Neural progenitor cell (in vitro differentiated cells): ENCODE data around the gene PCGF1. TPM values are rescaled to one million over a fixed set of nuclear protein-coding genes. Genes with fewer than 3 reads are reported as not detected.

ENCODE experiments used
- DNase-seq: peaks from one replicate; pipeline ENCODE4 v3.0.0-alpha.2; 2016; ENCODE audit warnings: low spot score
- H2AFZ ChIP-seq: fragments of 200-600 bp; sonication (generic); replicated peaks from 2 replicates; pipeline ENCODE4 v1.6.1; 2016; ENCODE audit warnings: antibody characterized with exemption
- H3F3A ChIP-seq: fragments of 200-600 bp; sonication (generic); 2 replicates; pipeline ENCODE4 v1.6.1; 2016; ENCODE audit warnings: antibody characterized with exemption, low read depth
- H3K27ac ChIP-seq: fragments of 200-600 bp; sonication (generic); 2 replicates; pipeline ENCODE4 v1.5.1; 2016; ENCODE audit warnings: mild to moderate bottlenecking
- H3K27me3 ChIP-seq: fragments of 200-600 bp; sonication (generic); 2 replicates; pipeline ENCODE4 v1.6.1; 2016; ENCODE audit warnings: mild to moderate bottlenecking, moderate library complexity
- H3K36me3 ChIP-seq: fragments of 200-600 bp; sonication (generic); 2 replicates; pipeline ENCODE4 v1.5.1; 2016
- H3K4me1 ChIP-seq: fragments of 200-600 bp; sonication (generic); 2 replicates; pipeline ENCODE4 v1.6.1; 2016; ENCODE audit warnings: mixed run types
- H3K4me2 ChIP-seq: fragments of 200-600 bp; sonication (generic); 2 replicates; pipeline ENCODE4 v1.6.1; 2016
- H3K4me3 ChIP-seq: fragments of 200-600 bp; sonication (generic); 2 replicates; pipeline ENCODE4 v1.5.1; 2016
- H3K79me2 ChIP-seq: fragments of 200-600 bp; sonication (generic); 2 replicates; pipeline ENCODE4 v1.6.1; 2016; ENCODE audit warnings: low read depth
- H3K9ac ChIP-seq: fragments of 200-600 bp; sonication (generic); 2 replicates; pipeline ENCODE4 v1.6.1; 2016
- H3K9me3 ChIP-seq: fragments of 200-600 bp; sonication (generic); 2 replicates; pipeline ENCODE4 v1.5.1; 2016; ENCODE audit warnings: low read depth
- H4K20me1 ChIP-seq: fragments of 200-600 bp; sonication (generic); 2 replicates; pipeline ENCODE4 v1.6.1; 2016; ENCODE audit warnings: low read depth
- H3K27ac Mint-ChIP-seq: 3 replicates; pipeline ENCODE4 v1.8.0; 2021; ENCODE audit warnings: mixed read lengths
- H3K27me3 Mint-ChIP-seq: 2 replicates; pipeline ENCODE4 v1.8.0; 2022; ENCODE audit warnings: low read depth, mild to moderate bottlenecking, inconsistent platforms, moderate library complexity, mixed read lengths; ENCODE audit not compliant: insufficient read depth
- H3K36me3 Mint-ChIP-seq: 3 replicates; pipeline ENCODE4 v1.8.0; 2021; ENCODE audit warnings: mixed read lengths
- H3K4me1 Mint-ChIP-seq: 3 replicates; pipeline ENCODE4 v1.8.0; 2021; ENCODE audit warnings: mixed read lengths
- H3K4me3 Mint-ChIP-seq: 3 replicates; pipeline ENCODE4 v1.8.0; 2021; ENCODE audit warnings: mild to moderate bottlenecking, moderate library complexity, mixed read lengths
- H3K9me3 Mint-ChIP-seq: 3 replicates; pipeline ENCODE4 v1.8.0; 2020; ENCODE audit warnings: mixed read lengths
- EZH2 ChIP-seq: fragments of 200-600 bp; sonication (generic); IDR thresholded peaks from 2 replicates; pipeline ENCODE4 v1.6.1; 2017; ENCODE audit warnings: antibody characterized with exemption, mild to moderate bottlenecking, moderate library complexity
- EZH2phosphoT487 ChIP-seq: fragments of 200-600 bp; sonication (generic); IDR thresholded peaks from 2 replicates; pipeline ENCODE4 v1.6.1; 2017; ENCODE audit warnings: antibody characterized with exemption
- total RNA-seq: library from RNA; depleted of rRNA; stranded (reverse); fragments of >200 nt; gene quantifications from 2 replicates; pipeline ENCODE4 v1.2.3, GENCODE V29; 2015; ENCODE audit warnings: low replicate concordance
- TF ChIP-seq, protein P1 (sequence below): fragments of 200-600 bp; sonication (generic); IDR thresholded peaks from 2 replicates; pipeline ENCODE4 v1.5.1; 2017; ENCODE audit warnings: antibody characterized with exemption, mild to moderate bottlenecking

PCGF1 gene
- total RNA-seq, 1 donor from 2014 or later: 10.9 TPM

DNA sequence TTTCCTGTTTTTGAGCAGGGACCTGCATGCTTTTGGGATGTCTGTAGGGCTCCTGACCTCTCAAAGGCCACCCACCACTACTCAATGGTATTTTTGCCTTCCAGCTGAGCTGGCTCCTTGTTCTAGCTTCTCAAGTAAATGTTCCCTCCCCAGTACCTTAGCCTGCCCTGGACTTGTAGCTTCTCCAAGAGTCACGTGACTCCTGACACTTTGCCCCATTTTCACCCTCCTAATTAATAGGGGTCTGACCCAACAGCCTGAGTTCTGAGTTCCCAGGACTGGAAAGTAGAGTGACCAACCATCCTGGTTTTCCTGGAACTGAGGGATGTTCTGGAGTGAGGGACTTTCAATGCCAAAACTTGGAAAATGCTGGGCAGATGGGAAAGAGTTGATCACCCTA is 12.1 kb downstream of the PCGF1 start:
- Histone ChIP-seq H3K4me3 (no peak overlapping the region), H3K9ac (no peak overlapping the region), H3K4me1 (peaks cover 19% of the 10 kb centered on the region), H3K27me3 (peaks cover 64% of the 10 kb centered on the region), H2AFZ (no peak overlapping the region), H3F3A (peaks cover 31% of the 10 kb centered on the region), H3K36me3 (no peaks in the 10 kb centered on the region), H3K79me2 (no peaks in the 10 kb centered on the region), H3K4me2 (no peak overlapping the region), H3K9me3 (no peaks in the 10 kb centered on the region), H4K20me1 (peaks cover 22% of the 10 kb centered on the region), H3K27ac (no peak overlapping the region)
- TF ChIP-seq, protein P1, sequence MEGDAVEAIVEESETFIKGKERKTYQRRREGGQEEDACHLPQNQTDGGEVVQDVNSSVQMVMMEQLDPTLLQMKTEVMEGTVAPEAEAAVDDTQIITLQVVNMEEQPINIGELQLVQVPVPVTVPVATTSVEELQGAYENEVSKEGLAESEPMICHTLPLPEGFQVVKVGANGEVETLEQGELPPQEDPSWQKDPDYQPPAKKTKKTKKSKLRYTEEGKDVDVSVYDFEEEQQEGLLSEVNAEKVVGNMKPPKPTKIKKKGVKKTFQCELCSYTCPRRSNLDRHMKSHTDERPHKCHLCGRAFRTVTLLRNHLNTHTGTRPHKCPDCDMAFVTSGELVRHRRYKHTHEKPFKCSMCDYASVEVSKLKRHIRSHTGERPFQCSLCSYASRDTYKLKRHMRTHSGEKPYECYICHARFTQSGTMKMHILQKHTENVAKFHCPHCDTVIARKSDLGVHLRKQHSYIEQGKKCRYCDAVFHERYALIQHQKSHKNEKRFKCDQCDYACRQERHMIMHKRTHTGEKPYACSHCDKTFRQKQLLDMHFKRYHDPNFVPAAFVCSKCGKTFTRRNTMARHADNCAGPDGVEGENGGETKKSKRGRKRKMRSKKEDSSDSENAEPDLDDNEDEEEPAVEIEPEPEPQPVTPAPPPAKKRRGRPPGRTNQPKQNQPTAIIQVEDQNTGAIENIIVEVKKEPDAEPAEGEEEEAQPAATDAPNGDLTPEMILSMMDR: no peak
- TF ChIP-seq EZH2 (no peak), EZH2phosphoT487 (no peak)
- Mint-ChIP-seq H3K4me1 (peaks cover 18% of the 10 kb centered on the region), H3K9me3 (no peaks in the 10 kb centered on the region), H3K27ac (no peak overlapping the region), H3K4me3 (no peak overlapping the region), H3K36me3 (peaks cover 16% of the 10 kb centered on the region), H3K27me3 (peaks cover 45% of the 10 kb centered on the region)
- no peak for DNase-seq

DNA sequence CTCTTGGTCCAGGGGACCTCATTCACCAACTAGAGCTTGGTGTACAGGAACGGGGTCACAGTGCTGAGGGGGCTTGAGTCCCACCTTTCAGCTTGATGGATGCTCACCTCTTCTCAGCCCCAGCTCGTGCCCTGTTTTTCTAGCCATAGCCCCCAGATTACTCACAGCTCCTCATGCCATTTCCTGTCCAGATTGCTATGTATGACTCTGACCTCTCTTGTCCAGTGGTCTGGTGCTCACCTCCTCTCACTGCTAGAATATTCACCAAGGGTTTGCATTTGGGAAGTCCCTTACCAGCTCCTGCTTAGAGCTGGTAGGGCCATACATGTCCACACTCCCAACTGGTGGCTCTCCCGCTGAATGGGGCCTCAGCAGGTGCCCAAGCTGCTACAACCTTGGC is 13.9 kb downstream of the PCGF1 start:
- DNase-seq: no peak
- H3K9me3 ChIP-seq: no peaks in the 10 kb centered on the region
- H3F3A ChIP-seq: peaks cover 14% of the 10 kb centered on the region
- TF ChIP-seq EZH2 (no peak), EZH2phosphoT487 (no peak)
- TF ChIP-seq, protein P1: no peak
- peaks cover 45% of the 10 kb centered on the region for H3K27me3 ChIP-seq
- Mint-ChIP-seq H3K36me3 (peaks cover 21% of the 10 kb centered on the region), H3K4me1 (peaks cover 8% of the 10 kb centered on the region), H3K4me3 (no peak overlapping the region), H3K27me3 (peaks cover 27% of the 10 kb centered on the region), H3K9me3 (no peaks in the 10 kb centered on the region), H3K27ac (no peak overlapping the region)
- peaks cover 7% of the 10 kb centered on the region for H3K4me1 ChIP-seq
- H4K20me1 ChIP-seq: peaks cover 7% of the 10 kb centered on the region
- no peak overlapping the region for H3K27ac ChIP-seq
- no peak overlapping the region for H3K9ac ChIP-seq
- no peaks in the 10 kb centered on the region for H3K79me2 ChIP-seq
- no peak overlapping the region for H3K4me3 ChIP-seq
- no peak overlapping the region for H3K4me2 ChIP-seq
- no peaks in the 10 kb centered on the region for H3K36me3 ChIP-seq
- H2AFZ ChIP-seq: no peak overlapping the region

DNA sequence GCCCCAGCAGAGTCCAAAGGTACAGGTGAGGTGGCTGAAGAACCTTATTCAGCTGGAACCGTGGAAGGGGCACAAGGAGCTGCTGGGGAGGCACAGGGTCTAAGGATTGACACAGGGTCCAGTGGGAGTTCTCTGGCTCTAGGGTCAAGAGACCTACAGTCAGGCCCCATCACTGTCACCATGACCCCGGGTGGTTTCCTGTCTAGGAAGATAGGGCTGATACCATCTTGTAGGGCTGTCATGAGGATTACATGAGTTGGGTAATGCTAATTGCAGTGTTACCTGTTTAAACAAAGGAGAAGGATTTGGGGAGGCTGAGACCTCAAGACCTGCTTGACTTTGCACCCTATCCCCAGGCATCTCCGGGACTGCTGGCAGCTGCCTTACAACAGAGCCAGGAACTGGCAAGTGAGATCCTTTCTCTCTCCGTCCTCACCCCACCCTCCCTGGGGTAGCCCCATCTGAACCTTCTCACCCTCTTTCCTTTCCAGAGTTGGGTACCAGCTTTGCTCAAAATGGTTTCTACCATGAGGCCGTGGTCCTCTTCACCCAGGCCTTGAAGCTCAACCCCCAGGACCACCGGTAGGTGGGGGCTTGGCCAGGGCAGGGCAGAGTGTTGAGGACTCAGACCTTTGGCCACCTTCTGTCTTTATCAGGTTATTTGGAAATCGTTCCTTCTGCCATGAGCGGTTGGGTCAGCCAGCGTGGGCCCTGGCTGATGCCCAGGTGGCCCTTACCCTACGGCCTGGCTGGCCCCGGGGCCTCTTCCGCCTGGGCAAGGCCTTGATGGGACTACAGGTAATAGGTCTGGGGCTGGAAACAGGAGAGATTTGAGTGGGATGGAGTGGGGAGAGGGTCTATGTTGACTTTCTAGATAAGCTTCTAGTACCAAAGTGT is 15.6 kb downstream of the PCGF1 start:
- H3K27ac Mint-ChIP-seq: no peak overlapping the region
- no peaks in the 10 kb centered on the region for H3K4me1 Mint-ChIP-seq
- H3K9me3 Mint-ChIP-seq: no peaks in the 10 kb centered on the region
- Histone ChIP-seq H2AFZ (no peak overlapping the region), H3K4me2 (no peak overlapping the region), H3K4me3 (no peak overlapping the region), H3K9me3 (no peaks in the 10 kb centered on the region), H3F3A (no peaks in the 10 kb centered on the region), H3K9ac (no peak overlapping the region), H3K79me2 (no peaks in the 10 kb centered on the region), H3K36me3 (no peaks in the 10 kb centered on the region), H4K20me1 (peaks cover 4% of the 10 kb centered on the region), H3K27me3 (peaks cover 29% of the 10 kb centered on the region), H3K4me1 (no peaks in the 10 kb centered on the region), H3K27ac (no peak overlapping the region)
- H3K27me3 Mint-ChIP-seq: peaks cover 13% of the 10 kb centered on the region
- no peak for TF ChIP-seq EZH2phosphoT487
- DNase-seq: no peak
- no peak overlapping the region for H3K4me3 Mint-ChIP-seq
- peaks cover 22% of the 10 kb centered on the region for H3K36me3 Mint-ChIP-seq

DNA sequence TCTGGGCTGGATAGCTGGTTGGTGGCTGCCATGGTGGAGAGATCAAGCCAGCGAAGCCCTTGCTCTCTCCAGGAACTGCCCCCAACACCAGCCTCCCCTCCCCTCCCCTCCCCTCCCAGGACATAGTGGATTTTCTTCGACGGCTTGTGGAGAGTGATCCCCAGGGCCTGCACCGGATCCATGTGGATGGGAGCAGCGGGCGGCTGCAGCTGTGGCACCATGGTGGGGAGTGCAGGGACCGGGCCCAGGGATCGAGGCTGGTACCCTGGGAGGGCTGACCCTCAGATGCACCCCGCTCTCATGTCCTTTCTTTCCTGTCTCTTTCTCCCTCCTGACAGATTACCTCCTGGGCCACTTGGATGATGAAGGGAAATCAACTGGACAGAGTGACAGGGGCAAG is 17.6 kb downstream of the PCGF1 start:
- Mint-ChIP-seq H3K4me1 (no peaks in the 10 kb centered on the region), H3K4me3 (no peak overlapping the region), H3K36me3 (peaks cover 28% of the 10 kb centered on the region), H3K27me3 (no peaks in the 10 kb centered on the region), H3K27ac (no peak overlapping the region), H3K9me3 (no peaks in the 10 kb centered on the region)
- Histone ChIP-seq H3K4me1 (no peaks in the 10 kb centered on the region), H4K20me1 (peaks cover 4% of the 10 kb centered on the region), H3K9me3 (no peaks in the 10 kb centered on the region), H3F3A (no peaks in the 10 kb centered on the region), H3K36me3 (no peaks in the 10 kb centered on the region), H3K4me2 (no peak overlapping the region), H3K27ac (no peak overlapping the region), H3K9ac (no peak overlapping the region), H2AFZ (no peak overlapping the region), H3K79me2 (no peaks in the 10 kb centered on the region), H3K4me3 (no peak overlapping the region), H3K27me3 (peaks cover 9% of the 10 kb centered on the region)
- no peak for DNase-seq
- TF ChIP-seq EZH2: no peak
- TF ChIP-seq, protein P1: no peak
- no peak for TF ChIP-seq EZH2phosphoT487
